Activated CD4-positive, alpha-beta T cell treated with anti-CD3 and anti-CD28 coated beads, Interleukin-2, amount 50 U/mL, for 1 hour (primary cell): ENCODE data around the gene MUCL3.
"Not testable (repeated sequence)": the region's sequence is repeated elsewhere in the genome, so short reads cannot be mapped to it uniquely, and the experiment has no call there.

Experiments
- DNase-seq: peaks from one replicate; pipeline ENCODE4 v3.0.0-alpha.2; 2020

Gene MUCL3

DNA sequence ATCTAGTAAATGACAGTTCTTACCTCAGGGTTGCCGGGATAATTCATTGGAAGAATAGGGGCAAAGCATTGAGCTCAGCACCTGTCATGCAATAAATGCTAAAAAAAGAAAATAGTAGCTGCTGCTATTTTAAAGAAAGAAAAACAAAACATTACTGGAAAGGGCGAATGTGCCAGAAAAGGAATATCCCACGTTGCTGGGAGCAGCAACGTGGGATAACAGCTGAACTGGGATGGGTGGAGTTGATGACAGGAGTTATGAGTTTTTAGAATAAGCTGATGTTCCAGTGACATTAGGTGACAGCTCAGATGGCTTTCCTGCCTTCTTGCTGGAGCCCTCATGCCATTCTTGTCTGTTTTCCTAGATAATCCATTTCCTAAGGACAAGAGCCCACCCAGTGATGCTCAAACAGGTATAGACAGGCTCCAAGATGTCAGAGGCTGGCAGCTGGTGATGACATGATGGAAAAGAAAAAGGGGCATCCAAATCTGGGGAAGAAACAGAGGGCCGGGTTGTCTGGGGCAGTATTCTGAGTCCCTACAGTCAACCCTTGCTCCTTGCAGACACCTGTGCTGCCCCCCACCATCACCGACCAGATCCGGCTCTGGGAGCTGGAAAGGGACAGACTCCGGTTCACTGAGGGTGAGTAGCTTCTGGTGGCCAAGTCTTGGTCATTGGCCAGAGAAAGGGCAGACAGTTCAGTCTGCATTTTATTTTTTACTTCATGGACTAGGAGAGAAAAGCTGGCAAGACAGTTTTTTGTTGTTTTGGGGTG, 27.8 kb upstream of the MUCL3 start:
- no peak for DNase-seq

DNA sequence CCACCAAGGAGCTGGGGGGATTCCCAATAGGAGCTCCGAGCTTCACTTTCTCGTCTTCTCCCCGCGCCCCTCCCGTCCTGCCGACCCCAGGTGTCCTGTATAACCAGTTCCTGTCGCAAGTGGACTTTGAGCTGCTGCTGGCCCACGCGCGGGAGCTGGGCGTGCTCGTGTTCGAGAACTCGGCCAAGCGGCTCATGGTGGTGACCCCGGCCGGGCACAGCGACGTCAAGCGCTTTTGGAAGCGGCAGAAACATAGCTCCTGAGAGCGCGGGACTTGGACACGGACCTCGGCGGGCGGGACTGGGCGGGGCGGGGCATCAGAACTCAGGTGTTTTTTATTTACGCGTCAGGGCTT, 27.1 kb upstream of the MUCL3 start:
- no peak for DNase-seq

DNA sequence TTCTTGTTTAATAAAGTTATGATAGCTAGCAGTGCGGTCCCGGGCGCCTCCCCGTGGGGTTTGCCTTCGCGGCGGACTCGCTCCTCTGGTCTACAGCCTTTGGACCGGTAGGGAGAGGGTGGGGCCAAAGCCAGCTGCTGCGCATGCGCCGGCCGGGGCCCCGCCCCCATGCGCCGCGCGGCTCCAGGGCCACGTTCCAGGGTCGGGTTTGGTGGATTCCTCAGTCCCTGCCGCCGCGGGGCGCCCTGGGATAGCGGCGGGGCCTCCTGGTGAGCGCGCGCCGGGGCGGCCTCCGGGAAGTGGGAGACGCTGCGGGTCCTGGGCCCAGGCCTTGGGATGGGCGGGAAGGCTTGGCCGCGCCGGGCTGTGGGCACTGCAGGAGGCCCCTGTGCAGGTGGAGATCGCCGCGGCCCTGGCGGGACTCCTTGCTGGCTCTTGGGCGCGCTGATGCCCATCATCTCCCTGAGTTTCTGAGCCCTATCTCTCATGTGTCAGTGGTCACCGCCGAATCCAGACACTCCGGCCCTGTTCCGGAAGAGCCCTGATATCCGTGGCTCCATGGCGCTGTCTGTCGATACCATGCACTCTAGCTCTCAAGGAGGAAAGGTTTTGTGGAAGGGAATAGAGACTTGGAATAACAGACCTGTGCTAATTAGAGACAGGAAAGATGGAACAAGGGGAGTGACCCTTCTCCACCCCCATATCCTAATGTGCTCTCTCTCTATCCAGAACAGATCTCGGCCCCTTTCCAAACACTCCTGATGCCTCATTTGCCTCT, 26.5 kb upstream of the MUCL3 start, which contains the start of gene VARS2:
TSS of gene VARS2 (plus strand) at position 163 of the 778 bp plus-strand sequence. CDS start at position 762, 599 bp downstream.
- DNase-seq: peak; percentile 77

DNA sequence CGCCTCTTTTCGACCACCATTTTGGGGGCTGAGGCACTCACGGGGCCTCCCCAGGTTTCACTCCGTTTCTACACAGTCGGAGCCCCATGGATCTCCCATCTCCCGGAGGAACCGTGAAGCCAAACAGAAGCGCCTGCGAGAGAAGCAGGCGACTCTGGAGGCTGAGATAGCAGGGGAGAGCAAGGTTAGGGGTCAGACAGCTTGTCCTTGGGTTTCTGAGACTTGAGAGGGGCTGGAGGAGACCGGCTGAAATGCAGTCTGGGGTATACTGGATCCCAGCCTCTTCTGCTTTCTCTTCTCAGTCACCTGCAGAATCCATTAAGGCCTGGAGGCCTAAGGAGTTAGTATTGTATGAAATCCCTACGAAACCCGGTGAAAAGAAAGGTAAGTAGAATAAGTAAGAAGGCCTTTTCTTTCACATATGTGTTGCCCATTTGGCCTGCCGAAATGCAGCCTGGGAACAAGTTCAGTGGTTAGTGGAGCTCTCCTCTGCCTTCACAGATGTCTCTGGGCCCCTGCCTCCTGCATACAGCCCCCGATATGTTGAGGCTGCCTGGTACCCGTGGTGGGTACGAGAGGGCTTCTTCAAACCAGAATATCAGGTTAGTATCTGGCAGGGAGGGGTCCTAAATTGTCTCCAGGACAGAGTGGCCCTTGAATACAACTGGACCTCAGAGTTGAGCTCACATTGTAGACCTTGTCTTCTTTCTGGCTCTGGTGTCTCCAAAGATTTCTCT, 25.8 kb upstream of the MUCL3 start:
- DNase-seq: no peak

DNA sequence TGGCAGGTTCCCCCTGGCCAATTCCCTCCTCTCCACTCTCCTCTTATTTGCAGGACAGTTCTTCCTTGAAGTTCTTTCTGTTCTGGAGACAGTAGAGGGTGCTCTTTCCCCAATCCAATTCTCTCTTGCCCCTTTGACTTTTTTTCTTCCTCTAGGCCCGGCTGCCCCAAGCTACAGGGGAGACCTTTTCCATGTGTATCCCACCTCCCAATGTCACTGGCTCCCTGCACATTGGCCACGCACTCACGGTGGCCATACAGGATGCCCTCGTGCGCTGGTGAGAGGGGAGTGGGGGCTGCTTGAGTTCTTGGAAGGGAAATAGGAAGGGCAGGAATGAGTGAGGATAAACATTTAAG, 25.2 kb upstream of the MUCL3 start:
- no peak for DNase-seq

DNA sequence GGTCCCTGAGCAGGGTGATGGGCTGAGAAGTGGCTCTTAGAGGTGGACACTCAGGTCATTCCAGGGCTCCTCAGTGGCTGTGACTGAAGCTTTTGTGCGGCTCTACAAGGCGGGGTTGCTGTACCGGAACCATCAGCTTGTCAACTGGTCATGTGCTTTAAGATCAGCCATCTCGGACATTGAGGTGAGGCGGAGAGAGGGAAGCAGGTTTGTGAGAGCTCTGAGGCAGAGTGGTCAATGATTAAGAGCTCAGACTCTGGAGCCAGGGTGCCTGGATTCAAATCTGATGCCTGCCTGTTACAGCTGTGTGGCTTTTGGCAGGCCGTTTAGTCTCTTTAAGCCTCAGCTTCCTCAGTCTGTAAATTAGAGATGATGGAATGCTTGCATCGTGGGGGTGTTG, 23.7 kb upstream of the MUCL3 start:
- no peak for DNase-seq

DNA sequence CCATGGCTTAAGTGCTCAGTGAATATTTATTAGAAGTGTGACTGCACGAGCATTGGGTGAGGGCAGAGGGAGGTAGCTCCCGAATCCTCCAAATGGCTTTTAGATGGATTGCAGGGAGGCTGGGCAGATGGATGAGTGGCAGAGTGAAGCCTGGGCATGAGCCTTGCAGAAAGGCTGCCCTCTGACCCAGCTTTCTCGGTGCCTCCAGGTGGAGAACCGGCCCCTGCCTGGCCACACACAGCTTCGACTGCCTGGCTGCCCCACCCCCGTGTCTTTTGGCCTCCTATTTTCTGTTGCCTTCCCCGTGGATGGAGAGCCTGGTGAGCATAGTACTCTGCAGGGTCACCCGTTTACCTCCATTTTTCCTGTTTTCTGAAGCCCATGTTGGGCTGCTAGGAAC, 23.3 kb upstream of the MUCL3 start:
- DNase-seq: no peak

DNA sequence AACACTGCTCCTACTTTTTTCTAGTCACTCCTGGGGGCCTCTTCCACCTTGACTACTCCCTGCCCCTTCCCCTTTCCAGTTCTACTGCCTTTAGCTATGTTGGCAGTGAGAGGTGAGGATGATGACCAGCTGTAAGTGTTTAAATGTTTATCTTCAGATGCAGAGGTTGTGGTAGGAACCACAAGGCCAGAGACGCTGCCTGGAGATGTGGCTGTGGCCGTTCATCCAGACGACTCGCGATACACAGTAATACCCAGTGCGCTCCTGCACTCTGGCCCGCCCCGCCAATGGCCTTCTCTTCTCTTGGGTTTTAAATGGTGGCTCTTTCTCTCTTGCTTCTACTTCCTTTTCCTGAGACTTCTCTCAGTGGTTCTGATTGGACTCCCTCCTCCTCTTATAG, 22.1 kb upstream of the MUCL3 start:
- DNase-seq: no peak

DNA sequence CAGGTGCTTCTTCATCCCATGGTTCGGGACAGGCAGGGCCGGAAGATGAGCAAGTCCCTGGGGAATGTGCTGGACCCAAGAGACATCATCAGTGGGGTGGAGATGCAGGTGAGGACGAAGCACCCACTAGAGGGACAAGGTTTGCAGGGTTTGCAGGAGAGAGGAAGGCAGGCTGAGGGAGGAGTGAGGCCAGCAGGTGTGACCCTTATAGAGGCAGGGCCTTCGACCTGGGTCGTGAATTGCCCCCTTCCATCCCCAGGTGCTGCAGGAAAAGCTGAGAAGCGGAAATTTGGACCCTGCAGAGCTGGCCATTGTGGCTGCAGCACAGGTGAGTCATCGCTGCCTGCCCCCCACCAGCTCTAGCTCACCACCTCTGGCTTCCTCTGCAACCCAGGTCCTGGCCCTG, 18.3 kb upstream of the MUCL3 start:
- DNase-seq: no peak

DNA sequence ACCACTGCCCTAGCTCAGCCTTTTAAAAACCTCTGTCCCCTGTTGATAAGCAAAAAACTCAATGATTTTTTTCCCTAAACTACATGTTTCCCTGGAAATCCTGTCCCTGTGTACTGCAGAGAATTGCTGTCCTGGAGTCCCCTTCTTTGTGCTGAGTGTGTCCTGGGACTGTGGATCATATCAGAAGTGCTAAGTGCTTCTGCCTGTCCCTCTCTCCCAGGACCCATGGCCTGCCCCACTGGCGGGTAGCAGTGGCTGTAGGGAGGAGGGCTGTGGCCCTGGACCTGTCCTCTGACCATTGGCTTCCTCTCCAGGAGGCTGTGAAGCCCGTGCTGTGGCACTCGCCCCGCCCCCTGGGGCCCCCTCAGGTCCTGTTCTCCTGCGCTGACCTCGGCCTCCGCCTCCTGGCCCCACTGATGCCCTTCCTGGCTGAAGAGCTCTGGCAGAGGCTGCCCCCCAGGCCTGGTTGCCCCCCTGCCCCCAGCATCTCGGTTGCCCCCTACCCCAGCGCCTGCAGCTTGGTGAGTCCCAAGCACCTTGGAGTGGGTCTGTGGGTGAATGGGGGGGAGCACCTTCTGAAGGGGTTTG, 16.6 kb upstream of the MUCL3 start:
- DNase-seq: not testable (repeated sequence)

DNA sequence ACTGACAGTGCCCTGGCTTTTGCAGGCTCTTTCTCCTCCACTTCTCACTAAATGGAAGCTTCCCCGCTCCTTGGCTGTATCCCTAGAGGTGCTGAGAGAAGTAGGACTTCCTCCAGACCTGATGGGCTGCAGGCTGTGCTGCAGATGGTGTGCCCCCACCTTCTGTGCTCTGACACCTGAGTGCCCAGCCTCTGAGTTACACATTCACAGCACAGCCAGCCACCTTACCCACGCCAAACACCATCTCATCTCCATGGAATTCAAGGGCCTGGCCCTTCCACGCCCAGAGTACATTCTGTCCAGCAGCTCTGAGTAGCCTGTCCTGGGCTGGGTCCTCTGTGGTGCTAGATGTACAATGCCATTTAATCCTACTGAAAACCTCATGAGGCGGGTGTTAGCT, 14.1 kb upstream of the MUCL3 start:
- no peak for DNase-seq

DNA sequence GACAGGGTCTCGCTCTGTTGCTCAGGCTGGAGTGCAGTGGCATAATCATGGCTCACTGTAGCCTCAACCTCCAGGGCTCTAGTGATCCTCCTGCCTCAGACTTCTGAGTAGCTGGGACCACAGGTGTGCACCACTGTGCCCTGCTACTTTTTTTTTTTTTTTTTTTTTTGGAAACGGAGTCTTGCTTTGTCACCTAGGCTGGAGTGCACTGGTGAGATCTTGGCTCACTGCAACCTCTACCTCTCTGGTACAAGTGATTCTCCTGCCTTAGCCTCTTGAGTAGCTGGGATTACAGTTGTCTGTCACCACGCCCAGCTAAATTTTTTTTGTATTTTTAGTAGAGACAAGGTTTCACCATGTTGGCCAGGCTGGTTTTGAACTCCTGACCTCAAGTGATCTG, 13.7 kb upstream of the MUCL3 start:
- DNase-seq: not testable (repeated sequence)

DNA sequence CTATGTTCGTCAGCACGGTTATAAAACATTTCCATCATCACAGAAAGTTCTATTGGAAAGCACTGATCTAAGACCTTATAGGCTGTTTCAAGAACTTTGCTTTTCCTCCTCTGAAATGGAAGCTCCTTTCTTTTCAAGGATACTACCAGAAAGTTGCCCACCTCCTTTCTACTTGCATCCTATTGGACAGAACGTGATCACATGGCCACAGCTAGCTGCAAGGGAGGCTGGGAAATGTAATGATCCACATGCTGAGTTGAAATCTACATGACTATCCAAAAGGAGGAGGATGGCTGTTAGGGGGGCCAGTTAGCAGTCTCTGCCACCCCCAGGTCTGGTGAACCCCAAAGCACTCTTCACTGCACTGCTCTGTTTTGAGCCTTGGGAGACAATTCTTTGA, 12.1 kb upstream of the MUCL3 start:
- no peak for DNase-seq

DNA sequence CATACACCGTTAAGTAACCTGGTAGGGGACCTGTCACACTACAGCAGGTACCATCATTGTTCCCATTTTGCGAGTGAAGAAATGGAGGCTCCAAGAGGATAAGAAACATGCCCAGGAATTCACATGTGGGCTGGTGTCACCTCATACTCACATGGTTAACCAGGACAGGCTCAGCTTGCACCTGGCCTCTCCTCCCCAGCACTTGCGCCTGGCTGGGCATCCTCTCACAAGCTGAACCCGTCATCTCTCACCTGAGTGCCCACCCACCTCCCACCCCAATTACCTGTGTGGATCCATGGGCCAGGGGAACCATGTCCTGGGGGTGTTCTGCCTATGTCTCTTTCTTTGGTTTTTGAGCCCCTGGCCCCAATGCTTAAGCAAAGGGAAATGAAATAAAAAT, 10.3 kb upstream of the MUCL3 start:
- no peak for DNase-seq

DNA sequence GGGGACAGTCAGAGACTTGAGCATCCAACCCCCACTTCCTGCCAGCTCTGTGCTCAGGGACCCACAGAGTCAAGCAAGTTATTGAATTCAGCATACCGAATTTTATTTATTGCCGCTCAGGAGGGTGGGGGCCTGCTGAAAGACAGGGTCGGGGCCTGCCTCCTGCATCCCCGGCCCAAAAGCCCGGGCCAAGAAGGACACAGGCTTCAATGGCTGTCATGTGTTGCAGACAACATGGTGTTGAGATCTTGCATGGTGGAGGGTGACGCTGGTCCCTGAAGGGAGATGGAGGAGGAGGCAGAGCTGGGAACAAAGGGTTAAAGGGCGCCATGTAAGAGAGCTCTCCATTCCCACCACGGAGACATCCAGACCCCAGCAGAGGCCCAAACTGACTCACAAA, 9.5 kb upstream of the MUCL3 start:
- no peak for DNase-seq

DNA sequence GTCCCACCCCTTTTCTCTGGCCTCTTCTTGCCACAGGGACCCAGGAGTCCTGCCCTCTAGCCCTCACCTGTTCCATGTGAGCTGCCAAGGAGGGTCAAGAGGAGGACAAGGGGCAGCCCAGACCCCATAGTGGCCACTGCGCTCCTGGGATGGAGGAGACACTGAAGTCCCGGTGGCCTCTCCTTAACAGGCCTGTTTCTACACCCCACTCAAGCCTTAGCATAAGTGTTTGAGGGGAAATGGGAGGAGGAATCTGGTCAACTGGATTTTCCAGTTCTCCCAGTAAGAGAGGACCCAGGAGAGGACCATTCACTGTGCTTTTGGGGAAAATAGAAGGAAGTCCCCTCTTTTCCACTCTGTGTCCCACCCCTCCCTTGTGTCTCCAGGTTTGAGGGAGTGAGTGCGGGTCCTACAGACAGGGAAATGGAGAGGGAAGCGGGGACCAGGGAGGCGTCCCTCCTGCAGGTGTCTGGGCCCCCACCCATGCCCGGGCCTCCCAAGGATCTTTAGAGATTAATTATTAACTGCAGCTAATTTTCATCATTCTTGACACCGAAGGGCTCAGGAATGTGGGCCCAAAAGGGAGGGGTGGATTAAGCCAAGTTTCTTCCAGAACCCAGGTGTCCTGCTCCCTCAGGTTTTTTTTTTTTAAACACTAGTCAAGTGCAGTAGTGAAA, 8.7 kb upstream of the MUCL3 start, which contains the start of gene SFTA2:
TSS of gene SFTA2 (minus strand) at position 202 of the 677 bp plus-strand sequence. CDS start at position 128, 74 bp downstream.
- DNase-seq: no peak

DNA sequence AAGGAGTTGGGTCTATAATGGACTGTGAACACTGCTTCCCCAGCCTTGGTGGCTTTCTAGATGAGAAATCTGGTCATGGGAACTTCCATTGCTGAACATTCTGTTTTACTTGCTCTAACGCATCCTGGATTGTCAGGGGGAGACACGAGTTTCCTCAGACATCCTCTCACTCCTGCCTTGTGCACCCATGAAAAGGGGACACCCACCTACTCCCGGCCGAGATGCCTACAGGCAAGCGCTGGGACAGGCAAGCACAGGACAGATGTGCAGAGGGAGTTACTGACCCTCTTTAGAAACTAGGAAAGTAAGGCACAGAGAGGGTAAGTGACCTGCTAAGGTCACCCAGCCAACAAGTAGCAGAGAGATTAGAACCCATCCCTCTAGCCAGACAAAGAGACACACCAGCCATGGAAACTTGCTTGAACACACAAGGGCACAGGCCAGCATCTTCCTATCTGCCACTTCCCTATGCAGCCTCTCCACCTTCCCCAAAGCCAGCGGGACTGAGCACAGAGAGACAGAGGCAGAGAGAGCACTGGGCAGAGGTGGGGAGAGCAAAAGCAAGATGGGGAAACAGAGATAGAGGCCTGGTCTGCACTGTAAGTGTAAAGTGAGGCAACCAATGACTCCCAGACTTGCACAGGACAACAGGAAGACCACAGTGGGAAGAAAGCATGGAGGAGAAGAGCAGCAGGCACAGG, 8.0 kb upstream of the MUCL3 start:
- no peak for DNase-seq

DNA sequence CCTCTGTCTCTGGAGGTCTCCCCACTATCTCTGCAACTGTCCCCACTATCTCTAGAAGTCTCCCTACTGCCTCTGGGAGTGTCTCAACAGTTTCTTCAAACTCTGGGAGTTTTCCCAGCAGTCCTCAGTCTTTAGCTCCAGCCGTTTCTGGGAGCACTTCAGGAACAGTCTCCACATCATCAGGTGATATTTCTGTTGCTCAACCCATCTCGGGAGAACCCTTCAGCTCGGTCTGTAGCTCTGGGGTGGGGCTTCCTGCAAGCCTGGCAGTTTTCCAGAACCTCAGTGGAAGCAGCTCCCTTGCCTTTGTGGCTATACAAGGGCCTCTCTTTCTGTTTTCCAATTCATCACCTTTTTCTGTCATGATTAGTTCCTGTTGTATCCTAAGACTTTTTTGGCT, 5.8 kb upstream of the MUCL3 start:
- DNase-seq: no peak

DNA sequence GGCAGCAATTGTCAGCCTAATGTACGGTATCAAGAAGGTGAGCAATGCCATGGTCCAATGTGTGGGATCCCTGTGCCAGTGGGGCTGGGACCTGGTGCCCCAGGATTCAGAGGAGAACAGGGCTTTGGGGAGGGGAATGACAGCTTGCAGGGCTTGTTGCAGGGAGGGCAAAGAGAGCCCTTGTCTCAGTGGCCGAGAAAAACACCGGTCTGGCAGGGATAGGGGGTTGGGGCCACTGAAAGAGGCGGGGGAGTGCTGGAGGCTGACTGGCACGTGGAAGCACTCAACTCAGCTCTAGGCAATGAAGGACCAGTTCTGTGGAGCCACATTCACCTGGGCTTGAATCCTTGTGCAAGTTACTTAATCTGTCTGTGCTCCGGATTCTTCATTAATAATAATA, 3.5 kb upstream of the MUCL3 start:
- DNase-seq: no peak

DNA sequence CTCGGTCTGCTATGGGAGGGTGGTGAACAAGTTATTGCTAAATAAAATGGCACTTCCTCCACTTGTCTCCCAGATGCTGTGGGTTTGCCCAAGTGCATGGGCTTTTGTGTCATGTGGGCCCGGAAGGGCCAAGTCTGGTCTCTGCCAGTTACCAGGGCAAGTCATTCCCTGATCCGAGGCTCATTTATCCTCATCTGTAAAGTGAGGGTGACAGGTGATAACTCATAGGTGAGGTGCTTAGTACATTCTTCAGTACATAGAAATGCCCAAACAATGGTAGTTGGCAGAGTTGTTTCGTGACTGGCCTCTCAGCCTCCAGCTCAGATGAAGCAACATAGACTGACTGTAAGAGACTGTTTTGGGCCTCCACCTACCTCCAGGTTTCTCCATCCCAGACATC, 2.0 kb upstream of the MUCL3 start:
- DNase-seq: no peak

DNA sequence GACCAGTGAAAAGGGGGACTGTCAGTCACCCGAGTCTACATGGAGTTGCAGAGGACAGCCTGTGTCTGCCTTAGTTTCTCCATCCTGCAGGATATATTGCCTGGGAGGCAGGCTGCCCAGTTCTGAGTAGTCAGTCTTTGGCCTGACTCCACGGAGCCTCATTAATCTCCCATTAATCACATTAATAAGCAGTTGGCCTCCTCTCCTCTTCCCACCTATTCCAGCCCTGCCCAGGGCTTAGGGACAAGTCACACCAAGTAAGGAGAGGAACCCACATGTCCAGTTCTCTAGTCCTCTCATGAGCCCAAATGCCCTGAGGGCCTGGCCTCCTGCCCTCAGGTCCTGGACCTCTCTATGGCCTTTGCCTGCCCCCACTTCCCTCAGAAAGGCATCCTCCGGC, 1.3 kb upstream of the MUCL3 start:
- no peak for DNase-seq
